Measurements from ENCODE around the gene CHRNA4.

CHRNA4 gene

DNA sequence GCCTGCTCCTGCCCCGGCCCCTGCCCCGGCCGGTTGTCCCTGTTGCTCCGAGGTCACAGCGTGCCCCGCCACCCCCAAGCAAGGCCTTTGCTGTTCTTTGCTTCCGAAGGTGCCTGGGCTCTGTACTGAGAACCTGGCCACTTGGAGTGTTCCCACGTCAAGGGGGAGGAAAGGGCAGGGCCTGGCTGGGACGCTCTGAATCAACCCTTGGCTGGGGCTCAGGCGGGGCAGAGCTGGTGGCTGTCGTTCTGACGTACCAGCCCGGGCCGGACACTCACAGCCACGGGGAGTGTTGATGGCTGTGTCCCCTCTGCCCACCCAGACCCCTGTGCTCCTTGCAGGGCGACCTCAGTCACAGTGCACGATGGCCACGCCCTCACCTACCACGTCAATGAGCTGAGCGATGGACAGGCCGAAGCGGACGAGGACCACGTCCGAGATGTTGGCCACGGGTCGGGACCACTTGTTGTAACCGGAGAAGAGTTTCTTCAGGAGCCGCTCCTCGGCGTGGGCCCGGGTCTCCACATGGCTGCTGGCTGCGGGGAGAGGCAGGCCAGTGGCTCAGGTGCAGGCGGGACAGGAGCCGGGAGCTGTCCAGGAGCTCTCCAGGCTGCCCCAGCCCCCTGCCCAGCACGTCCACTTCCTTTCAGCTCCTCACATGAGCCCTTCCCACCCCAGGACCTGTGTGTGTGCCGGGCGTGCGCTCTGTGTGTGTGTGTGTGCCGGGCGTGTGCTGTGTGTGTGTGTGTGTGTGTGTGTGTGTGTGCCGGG lies 1.8 kb downstream of the CHRNA4 start:
- no peak for DNase-seq (ENCODE audit: low spot score)
- in situ Hi-C loops (cut with MboI; ENCODE audit: low pct_unique_long_range_greater_than_20kb, low sequenced_read_pairs, unreplicated experiment), result no loop called here
- TF ChIP-seq, protein P1, sequence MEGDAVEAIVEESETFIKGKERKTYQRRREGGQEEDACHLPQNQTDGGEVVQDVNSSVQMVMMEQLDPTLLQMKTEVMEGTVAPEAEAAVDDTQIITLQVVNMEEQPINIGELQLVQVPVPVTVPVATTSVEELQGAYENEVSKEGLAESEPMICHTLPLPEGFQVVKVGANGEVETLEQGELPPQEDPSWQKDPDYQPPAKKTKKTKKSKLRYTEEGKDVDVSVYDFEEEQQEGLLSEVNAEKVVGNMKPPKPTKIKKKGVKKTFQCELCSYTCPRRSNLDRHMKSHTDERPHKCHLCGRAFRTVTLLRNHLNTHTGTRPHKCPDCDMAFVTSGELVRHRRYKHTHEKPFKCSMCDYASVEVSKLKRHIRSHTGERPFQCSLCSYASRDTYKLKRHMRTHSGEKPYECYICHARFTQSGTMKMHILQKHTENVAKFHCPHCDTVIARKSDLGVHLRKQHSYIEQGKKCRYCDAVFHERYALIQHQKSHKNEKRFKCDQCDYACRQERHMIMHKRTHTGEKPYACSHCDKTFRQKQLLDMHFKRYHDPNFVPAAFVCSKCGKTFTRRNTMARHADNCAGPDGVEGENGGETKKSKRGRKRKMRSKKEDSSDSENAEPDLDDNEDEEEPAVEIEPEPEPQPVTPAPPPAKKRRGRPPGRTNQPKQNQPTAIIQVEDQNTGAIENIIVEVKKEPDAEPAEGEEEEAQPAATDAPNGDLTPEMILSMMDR (IDR thresholded peaks at IDR 0.05; ENCODE audit: extremely low read depth, insufficient read depth, missing control alignments), result no peak

- TF ChIP-seq, protein P1 (IDR thresholded peaks at IDR 0.05; ENCODE audit: extremely low read depth, insufficient read depth, missing control alignments), result no peak
- in situ Hi-C loops (cut with MboI; ENCODE audit: low pct_unique_long_range_greater_than_20kb, low sequenced_read_pairs, unreplicated experiment), result no loop called here
- no peak for DNase-seq (ENCODE audit: low spot score)
These were observed 2.9 kb downstream of the CHRNA4 start for GRCh38 chr20:63357921-63358905.

- in situ Hi-C loops (cut with MboI; ENCODE audit: low pct_unique_long_range_greater_than_20kb, low sequenced_read_pairs, unreplicated experiment), result no loop called here
- TF ChIP-seq, protein P1 (IDR thresholded peaks at IDR 0.05; ENCODE audit: extremely low read depth, insufficient read depth, missing control alignments), result no peak
- no peak for DNase-seq (ENCODE audit: low spot score)
These were observed 3.9 kb downstream of the CHRNA4 start for GRCh38 chr20:63356931-63357879.

- no peak for DNase-seq (ENCODE audit: low spot score)
- TF ChIP-seq, protein P1 (IDR thresholded peaks at IDR 0.05; ENCODE audit: extremely low read depth, insufficient read depth, missing control alignments), result no peak
- in situ Hi-C loops (cut with MboI; ENCODE audit: low pct_unique_long_range_greater_than_20kb, low sequenced_read_pairs, unreplicated experiment), result no loop called here
These were observed 4.6 kb downstream of the CHRNA4 start for GRCh38 chr20:63356511-63356910.

DNA sequence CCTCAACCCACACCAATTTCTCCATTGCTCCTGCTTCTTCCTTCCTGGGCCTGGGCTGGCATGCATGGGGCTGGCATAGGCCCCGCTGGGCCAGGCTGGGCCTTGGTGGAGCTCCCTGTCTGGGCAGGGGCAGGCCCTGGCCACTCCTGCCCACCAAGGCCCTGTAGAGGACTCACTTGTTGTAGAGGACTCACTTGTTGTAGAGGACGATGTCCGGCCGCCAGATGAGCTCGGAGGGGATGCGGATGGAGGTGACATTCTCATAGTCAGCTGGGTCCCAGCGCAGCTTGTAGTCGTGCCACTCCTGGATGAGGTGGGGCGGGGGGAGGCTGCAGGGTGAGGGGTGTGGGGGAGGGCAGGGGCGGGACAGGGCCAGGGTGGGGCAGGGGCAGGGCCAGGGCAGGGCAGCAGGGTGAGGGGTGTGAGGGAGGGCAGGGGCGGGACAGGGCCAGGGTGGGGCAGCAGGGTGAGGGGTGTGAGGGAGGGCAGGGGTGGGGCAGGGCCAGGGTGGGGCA lies 5.3 kb downstream of the CHRNA4 start:
- DNase-seq (ENCODE audit: low spot score), result no peak
- TF ChIP-seq, protein P1 (IDR thresholded peaks at IDR 0.05; ENCODE audit: extremely low read depth, insufficient read depth, missing control alignments), result no peak
- in situ Hi-C loops (cut with MboI; ENCODE audit: low pct_unique_long_range_greater_than_20kb, low sequenced_read_pairs, unreplicated experiment), result no loop called here
